Measurements from ENCODE around the gene RPL35A.

RPL35A gene

DNA sequence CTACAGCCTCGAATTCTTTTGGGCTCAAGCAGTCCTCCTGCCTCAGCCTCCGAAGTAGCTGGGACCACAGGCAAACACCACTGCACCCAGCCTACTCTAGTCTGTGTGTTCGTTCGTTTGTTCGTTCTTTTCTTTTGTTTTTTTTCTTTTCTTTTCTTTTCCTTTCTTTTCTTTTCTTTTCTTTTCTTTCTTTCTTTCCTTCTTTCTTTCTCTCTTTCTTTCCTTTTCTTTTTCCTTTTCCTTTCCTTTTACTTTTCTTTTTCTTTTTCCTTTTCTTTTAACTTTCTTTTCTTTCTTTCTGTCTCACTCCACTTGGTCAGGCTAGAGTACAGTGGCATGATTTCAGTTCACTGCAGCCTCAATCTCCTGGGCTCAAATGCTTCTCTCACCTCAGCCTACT, 46.9 kb downstream of the RPL35A start:
- no peak for DNase-seq (ENCODE audit: low read depth, low spot score)

DNA sequence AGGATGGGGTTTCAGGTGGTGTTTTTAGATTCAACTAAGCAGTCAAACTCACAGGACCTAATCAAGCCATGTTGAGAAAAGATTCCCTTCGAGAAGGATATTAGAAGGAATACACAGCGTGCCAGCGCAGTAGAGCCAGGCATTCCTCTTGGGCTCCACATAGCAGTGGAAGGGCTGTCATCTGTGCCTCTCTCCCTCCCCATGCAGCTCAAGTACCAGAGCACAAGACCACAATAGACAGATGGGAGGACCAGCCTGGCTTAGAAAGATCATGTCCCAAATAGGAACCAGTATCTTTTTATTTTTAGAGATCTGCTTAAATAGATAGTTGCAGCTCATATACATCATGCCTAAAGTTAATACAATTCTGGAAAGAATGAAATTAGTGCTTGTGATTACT, 47.9 kb downstream of the RPL35A start:
- no peak for DNase-seq (ENCODE audit: low read depth, low spot score)

All from brain pericyte (primary cell).